HUDEP-2 (cell line): ENCODE measurements around the gene EPHA5.

ENCODE experiments used
- DNase-seq, 76 experiments: peaks; one replicate each; lab custom pipeline; 2025; ENCODE audit not compliant: unreplicated experiment in 76 of 76; lab: John Stamatoyannopoulos, UW

EPHA5 gene

GRCh38 chr4:65635051-65635821 lies 35.1 kb downstream of the EPHA5 start:
- DNase-seq = no peak

GRCh38 chr4:65624651-65625050 lies 45.6 kb downstream of the EPHA5 start:
- DNase-seq = no peak

DNA sequence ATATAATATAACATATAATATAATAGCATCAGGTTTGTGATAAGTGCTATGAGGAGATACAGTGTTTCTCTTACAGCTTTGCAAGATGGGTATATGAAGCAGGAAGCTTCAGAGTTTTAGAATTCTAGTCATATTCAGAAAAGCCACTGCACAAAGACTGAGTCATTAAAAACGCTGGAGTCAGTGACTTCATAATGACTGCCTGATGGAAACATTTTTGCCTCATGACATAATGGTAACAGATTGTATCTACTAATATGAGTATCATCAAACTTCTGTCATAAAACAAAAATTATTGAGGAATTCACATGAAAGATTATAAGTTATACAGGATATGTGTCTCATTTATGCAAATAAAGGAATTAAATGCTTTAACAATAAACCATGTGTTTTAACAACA lies 46.8 kb downstream of the EPHA5 start:
- DNase-seq = no peak

DNA sequence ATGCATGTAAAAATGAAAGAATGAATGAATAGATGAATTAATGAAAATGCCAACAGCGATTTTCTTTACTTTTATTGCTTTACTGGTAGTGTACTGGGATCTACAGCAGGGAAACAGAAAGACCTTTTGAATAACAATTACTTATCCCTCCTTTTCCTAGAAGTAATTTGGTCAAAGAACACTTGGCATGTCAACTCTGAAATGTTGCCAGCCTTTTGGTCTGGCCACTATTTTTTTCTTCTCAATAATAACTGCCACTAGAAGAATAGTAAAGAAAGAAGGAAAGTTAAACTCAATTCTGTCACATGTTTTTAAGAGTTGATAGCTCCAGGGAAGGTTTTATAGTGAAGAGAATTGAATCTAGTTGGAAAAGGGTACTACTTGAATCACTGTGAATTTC lies 52.9 kb downstream of the EPHA5 start:
- DNase-seq = no peak

DNA sequence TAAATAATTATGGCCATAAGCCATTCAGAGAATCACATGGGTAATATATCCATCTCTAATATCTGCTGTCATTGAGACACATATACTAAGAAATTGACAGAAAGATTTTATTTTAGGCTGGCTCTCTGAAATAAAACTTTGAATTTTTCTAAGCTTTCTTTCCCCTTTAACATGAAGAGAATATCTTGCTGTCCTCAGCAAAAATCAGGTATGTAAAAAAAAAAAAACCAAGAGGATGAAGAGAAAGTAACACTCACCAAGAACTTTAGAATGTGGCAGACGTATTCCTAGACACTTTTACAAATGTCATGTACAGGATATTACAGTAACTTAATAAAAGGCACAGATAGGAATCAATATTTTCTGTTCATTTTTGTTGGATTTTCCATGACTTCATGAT lies 65.8 kb downstream of the EPHA5 start:
- DNase-seq = no peak

DNA sequence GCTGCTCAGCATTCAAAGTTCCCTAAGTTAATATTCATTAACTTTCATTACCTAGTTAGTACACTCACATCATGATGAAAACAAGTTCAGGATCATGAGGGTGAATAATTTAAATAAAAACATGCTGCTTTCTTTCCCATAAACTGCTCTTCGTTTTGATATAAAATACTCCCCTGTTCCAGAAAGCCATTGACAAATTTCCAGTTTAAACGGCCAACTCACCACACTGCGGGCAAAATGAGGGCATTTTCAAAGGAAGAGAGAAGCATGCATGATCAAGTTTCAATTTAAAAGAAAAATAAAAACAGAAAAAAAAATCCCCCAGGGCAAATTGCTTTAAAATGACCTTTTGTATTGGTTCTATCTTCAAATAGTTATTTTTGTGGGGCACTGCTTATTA lies 69.6 kb downstream of the EPHA5 start:
- DNase-seq = no peak

GRCh38 chr4:65599340-65599739 lies 70.9 kb downstream of the EPHA5 start:
- no peak for DNase-seq

DNA sequence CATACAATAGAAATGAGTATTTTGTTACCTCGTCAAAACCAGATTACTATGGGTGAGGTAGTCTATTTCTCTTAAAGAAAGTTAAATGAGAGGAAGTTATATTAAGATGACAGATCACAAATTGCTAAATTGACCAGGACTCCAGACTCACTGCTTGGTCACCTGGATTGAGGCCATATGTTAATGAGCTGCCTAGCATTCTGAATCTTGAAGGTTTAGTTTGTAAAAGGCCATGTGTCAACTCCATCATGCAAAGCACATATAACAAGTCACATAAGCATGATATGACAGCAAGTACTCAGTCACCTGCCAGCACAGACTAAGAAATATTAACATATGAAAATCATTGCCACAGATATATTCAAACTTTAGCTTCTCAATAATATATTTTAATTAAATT lies 72.6 kb downstream of the EPHA5 start:
- DNase-seq = no peak

- no peak for DNase-seq
Observed at GRCh38 chr4:65592089-65592488, 78.2 kb downstream of the EPHA5 start.

DNA sequence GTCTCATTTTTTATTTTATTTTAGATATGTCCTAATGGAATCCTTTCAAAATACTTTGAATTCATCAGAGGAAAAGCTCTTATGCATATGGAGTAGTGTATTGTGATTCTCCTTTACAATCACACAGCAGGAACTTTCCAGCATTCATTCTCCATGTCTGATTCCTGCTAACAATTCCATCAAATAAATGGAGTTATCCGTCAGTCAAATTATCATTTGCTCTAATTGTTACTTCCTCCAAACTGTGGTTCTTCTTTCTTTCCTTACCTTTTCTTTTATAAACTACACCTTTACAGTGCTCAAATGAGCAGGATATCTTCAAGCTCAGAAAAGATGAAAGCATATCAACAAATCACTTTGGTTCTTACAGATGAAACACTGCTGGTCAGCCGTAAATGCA lies 80.4 kb downstream of the EPHA5 start:
- no peak for DNase-seq

DNA sequence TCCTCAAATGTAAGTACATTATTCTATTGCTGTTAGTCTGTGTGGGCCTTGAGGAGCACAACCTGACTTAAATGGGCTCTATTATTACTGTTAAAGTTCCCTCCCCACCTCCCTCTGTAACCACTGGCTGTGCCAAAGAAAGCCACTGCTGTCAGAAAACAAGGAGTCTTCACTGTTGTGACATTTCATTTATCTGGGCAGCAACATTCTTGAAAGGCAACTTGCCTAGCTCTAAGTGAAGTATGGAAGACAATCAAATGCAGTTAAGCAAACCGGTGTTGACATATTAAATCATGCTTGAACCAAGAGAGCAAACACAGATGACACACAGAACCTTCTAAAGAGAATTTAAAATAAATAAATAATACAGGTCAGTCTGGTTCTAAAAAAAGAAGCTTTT lies 81.0 kb downstream of the EPHA5 start:
- no peak for DNase-seq

GRCh38 chr4:65580551-65580950 lies 89.7 kb downstream of the EPHA5 start:
- peak in 1 of 76 experiments; percentile 6 for DNase-seq

DNA sequence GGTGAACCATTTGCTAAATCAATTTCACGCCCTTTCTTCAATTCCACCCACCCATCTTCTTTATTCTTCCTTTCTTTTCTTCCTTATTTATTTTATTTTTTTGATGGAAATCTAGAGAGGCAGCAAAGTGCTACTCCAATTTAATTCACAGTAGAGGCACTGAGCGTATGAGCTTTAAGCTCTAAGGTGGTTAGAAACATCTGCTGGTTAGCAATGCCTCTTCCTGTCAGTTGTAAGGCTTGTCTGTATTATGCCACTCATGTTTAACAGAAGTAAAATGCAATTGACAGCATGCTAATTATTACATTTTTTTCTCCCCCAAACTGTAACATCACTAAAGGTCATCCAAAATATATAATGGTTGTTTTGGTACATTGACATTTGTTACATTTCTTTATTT lies 103.8 kb downstream of the EPHA5 start:
- no peak for DNase-seq

DNA sequence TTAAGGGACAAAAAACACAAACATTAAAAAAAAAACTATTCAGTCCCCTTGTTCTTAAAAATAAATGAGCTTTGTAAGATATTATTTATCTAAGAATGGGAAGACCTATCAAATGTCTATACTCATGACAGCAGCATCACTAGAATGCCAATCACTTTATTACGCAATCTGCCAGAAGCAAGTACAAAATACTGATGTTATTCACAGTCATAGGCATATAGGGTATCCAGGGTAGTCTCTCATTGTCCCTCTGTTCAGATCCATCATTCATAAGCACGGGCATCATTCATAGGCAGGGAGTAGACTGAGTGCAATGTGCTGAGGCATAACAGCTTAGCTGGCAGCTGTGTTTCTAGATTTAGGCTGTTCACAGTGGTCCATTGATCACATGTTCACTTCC lies 109.1 kb downstream of the EPHA5 start:
- DNase-seq = no peak

DNA sequence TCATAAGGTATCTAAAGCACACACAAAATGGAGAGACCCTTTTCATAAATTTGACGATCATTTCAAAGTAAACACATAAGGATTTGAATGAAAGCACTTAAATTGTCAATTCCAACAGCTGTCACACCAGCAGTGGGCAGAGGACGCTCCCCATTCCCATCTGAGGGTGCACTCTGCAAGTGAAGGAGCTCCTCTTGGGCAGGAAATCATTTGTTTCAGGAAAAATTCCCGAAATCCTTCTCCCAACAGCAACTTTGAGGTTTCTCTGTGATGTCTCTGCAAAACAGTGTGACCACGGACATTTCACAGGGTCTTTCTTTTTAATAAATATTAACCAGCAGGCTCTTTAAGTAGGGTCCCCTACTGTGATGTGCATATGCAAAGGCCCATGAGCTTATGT lies 111.0 kb downstream of the EPHA5 start:
- no peak for DNase-seq

- DNase-seq = no peak
Observed at GRCh38 chr4:65552057-65552456, 118.2 kb downstream of the EPHA5 start.

- no peak for DNase-seq
Observed at GRCh38 chr4:65550500-65550899, 119.8 kb downstream of the EPHA5 start.

GRCh38 chr4:65546882-65547416 lies 123.3 kb downstream of the EPHA5 start:
- DNase-seq = no peak

DNA sequence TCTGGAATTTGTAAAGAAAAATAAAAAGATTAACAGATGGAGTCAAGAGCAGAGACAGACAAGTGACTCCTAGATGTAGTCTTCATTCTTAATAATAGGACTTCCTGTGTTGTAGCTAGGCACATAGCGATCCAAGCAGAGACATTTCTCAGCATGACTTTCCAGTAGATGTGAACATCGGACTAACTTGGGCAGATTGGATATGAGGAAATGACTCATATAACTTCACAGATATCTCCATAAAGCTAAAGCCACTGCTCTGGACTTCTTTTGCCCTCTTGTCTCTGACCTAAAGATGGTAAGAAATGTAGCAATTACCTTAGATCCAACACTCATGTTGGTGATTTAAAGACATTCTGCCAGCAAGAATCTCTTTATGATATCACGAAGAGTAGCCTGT lies 131.7 kb downstream of the EPHA5 start:
- DNase-seq = no peak

- DNase-seq = no peak
Observed at GRCh38 chr4:65535113-65535512, 135.2 kb downstream of the EPHA5 start.

- DNase-seq = no peak
Observed at GRCh38 chr4:65521666-65522065, 148.6 kb downstream of the EPHA5 start.

- DNase-seq = no peak
Observed at GRCh38 chr4:65515646-65516045, 154.6 kb downstream of the EPHA5 start.

DNA sequence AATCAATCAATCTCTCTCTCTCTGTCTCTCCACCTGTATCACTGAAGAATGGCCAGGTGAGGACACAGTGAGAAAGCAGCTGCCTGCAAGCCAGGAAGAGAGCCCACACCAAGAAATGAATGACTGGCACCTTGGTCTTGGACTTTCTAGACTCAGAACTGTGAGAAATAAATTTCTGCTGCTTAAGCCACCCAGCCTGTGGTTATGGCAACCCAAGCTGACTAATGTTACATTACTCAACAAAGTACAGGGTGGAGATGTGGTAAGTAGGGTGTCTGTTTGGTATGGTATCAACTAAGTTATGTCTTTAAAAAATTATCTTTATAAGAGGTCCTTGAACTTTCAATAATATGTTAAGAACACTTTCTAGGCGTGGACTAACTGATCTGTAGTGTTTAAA lies 159.3 kb downstream of the EPHA5 start:
- no peak for DNase-seq
